Measurements from ENCODE around the gene THAP4.

THAP4 gene

DNA sequence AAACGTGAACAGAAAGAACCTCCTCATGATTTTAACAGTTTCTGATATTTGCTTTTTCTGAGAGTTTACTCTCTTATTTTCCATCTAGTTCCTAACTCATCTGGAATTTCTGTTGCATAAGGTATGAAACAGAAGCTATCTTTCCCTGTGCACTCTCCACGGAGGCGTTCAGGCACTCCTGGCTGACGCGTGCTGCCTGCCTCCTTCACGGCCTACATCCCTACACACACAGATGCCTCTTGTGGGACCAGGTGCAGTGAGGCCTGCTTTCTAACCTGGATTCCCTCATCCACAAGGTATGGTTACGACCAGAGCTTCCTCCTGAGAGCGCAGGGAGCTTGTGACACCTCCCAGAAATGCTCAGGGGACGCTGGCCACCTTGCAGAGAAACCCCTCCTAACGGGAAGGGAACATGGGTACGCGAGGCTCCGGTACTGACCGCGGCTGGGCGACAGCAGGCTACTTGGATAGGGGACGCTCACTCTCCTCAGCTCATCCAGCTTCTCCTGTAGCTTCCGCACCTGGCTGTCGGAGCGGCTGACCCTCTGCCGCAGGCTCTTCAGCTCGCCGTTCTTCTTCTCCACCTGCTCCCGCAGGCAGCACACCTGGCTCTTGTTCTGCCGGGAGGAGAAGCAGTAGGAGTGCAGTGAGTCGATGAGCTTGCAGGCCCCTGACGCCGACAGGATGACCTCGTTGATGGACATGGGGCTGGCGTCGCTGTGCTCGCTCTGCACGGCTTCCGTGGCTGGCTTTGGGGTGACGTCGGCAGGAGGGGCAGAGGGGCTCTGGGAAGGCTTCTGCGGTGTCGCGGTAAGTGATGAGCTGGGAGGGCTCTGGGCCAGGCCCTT is 4.3 kb downstream of the THAP4 start:
- WGBS (ENCODE audit: insufficient coverage): 98% methylated on average over 38 of the region's 39 CpGs
- no peak overlapping the region for H3K4me3 ChIP-seq (ENCODE audit: control insufficient read depth in 1 of 7, extremely low read depth in 1 of 7, insufficient read depth in 4 of 7, low read depth in 2 of 7, low read length in 6 of 7)
- DNase-seq: no peak
- ChIA-PET POLR2A (no interaction called here), CTCF (interaction anchor here (1.5 to 2.3 kb wide), 2 partner anchors 9 to 22 kb away, joined by 4 to 8 read pairs; no protein-coding TSS in a partner anchor)
- no peak overlapping the region for H3K27ac ChIP-seq (ENCODE audit: insufficient read depth in 1 of 2, low read depth in 1 of 2, low read length in 2 of 2, poor library complexity in 1 of 2, severe bottlenecking in 2 of 2)
- H3K36me3 ChIP-seq (ENCODE audit: control insufficient read depth in 4 of 4, insufficient read depth in 4 of 4, low read length in 3 of 4): peaks cover 10 to 59% (median 27%) of the 10 kb centered on the region in 4 experiments
- peaks cover 0 to 15% (median 10%) of the 10 kb centered on the region in 4 experiments for H3K4me1 ChIP-seq (ENCODE audit: control extremely low read depth in 1 of 4, control insufficient read depth in 4 of 4, insufficient read depth in 4 of 4, low read length in 3 of 4)
- H3K9me3 ChIP-seq (ENCODE audit: control extremely low read depth in 1 of 5, control insufficient read depth in 4 of 5, insufficient read depth in 2 of 5, low read depth in 1 of 5, low read length in 4 of 5): no peaks in the 10 kb centered on the region
- no peaks in the 10 kb centered on the region for H3K27me3 ChIP-seq (replicated peaks in 2 of 5; ENCODE audit: control insufficient read depth in 4 of 5, insufficient read depth in 5 of 5, low read length in 4 of 5)

DNA sequence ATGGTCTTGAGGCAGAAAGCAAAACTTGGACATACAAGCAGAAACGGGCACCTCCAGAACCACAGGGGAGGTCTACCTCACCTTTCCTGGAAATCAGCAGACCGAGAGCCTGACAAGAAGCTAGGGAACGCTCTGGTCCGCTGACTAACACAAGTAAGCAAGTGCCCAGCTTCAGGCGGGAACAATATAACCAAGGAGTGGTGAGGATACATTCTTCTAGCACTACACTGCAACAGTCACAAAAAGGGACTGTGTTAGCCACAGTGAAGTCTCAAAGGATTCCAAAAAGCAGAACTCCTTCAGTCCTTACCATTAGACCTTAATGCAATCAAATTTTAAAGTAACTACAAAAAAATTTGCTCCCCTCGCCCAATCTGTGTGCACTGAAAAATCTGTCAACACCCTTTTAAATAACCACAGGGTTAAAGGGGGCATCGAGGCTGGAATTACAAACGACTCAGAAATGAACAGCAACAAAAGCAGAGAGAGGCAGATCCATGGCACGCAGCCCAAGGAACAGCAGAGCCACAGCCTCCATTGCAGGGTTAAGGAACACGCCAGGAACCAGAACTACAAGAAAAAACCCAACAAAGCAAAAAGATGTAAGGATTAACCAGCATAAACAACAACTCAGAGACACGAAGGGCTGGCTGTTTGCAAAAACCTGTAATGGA is 7.1 kb downstream of the THAP4 start:
- Histone ChIP-seq H3K27ac (ENCODE audit: insufficient read depth in 1 of 2, low read depth in 1 of 2, low read length in 2 of 2, poor library complexity in 1 of 2, severe bottlenecking in 2 of 2) (no peak overlapping the region), H3K36me3 (ENCODE audit: control insufficient read depth in 4 of 4, insufficient read depth in 4 of 4, low read length in 3 of 4) (peaks cover 10 to 65% (median 29%) of the 10 kb centered on the region in 4 experiments), H3K4me3 (ENCODE audit: control insufficient read depth in 1 of 7, extremely low read depth in 1 of 7, insufficient read depth in 4 of 7, low read depth in 2 of 7, low read length in 6 of 7) (no peak overlapping the region), H3K27me3 (replicated peaks in 2 of 5; ENCODE audit: control insufficient read depth in 4 of 5, insufficient read depth in 5 of 5, low read length in 4 of 5) (no peaks in the 10 kb centered on the region), H3K9me3 (ENCODE audit: control extremely low read depth in 1 of 5, control insufficient read depth in 4 of 5, insufficient read depth in 2 of 5, low read depth in 1 of 5, low read length in 4 of 5) (no peaks in the 10 kb centered on the region), H3K4me1 (ENCODE audit: control extremely low read depth in 1 of 4, control insufficient read depth in 4 of 4, insufficient read depth in 4 of 4, low read length in 3 of 4) (peaks cover 0 to 1% (median under 1%) of the 10 kb centered on the region in 4 experiments)
- POLR2A ChIA-PET: no interaction called here
- CTCF ChIA-PET: interaction anchor here (0.7 kb wide), 1 partner anchor 33 kb away, joined by 3 read pairs; no protein-coding TSS in a partner anchor
- 86% methylated on average over 11 of the region's 11 CpGs for WGBS (ENCODE audit: insufficient coverage)
- DNase-seq: no peak

DNA sequence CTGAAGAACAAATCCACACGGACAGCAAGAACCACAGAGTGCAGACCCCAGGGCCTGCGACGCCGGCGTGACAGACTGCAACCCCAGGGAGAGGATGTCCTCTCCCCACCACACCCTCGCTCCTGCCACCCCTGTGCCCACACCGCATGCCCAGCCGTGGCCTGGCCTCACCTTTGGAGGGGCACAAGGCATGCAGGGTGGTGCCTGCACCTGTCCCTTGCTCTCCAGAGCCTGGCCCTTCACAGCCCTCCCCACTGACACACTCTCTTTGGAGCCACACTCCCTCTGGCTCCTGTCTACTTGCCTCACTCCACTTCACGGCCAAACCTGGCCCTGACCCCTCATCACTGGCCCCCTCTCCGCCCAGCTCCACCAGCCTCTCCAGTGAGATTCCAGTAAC is 9.3 kb downstream of the THAP4 start:
- CTCF ChIA-PET: no interaction called here
- no peaks in the 10 kb centered on the region for H3K27me3 ChIP-seq (replicated peaks in 2 of 5; ENCODE audit: control insufficient read depth in 4 of 5, insufficient read depth in 5 of 5, low read length in 4 of 5)
- peaks cover 6 to 50% (median 21%) of the 10 kb centered on the region in 4 experiments for H3K36me3 ChIP-seq (ENCODE audit: control insufficient read depth in 4 of 4, insufficient read depth in 4 of 4, low read length in 3 of 4)
- no peaks in the 10 kb centered on the region for H3K4me1 ChIP-seq (ENCODE audit: control extremely low read depth in 1 of 4, control insufficient read depth in 4 of 4, insufficient read depth in 4 of 4, low read length in 3 of 4)
- no peaks in the 10 kb centered on the region for H3K9me3 ChIP-seq (ENCODE audit: control extremely low read depth in 1 of 5, control insufficient read depth in 4 of 5, insufficient read depth in 2 of 5, low read depth in 1 of 5, low read length in 4 of 5)
- no peak overlapping the region for H3K4me3 ChIP-seq (ENCODE audit: control insufficient read depth in 1 of 7, extremely low read depth in 1 of 7, insufficient read depth in 4 of 7, low read depth in 2 of 7, low read length in 6 of 7)
- no peak for DNase-seq
- no peak overlapping the region for H3K27ac ChIP-seq (ENCODE audit: insufficient read depth in 1 of 2, low read depth in 1 of 2, low read length in 2 of 2, poor library complexity in 1 of 2, severe bottlenecking in 2 of 2)
- POLR2A ChIA-PET: no interaction called here
- WGBS (ENCODE audit: insufficient coverage): 98% methylated on average over 10 of the region's 10 CpGs

DNA sequence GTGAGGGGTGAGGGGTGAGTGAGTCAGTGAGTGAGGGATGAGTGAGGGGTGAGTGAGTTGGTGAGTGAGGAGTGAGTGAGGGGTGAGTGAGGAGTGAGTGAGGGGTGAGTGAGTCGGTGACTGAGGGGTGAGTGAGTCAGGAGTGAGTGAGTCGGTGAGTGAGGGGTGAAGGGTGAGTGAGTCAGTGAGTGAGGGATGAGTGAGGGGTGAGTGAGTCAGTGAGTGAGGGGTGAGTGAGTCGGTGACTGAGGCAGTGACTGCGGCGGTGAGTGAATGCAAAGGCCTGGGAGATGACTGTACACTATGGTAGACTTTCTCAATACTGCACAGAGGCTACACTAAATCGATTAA is 16.6 kb downstream of the THAP4 start:
- POLR2A ChIA-PET: no interaction called here

DNA sequence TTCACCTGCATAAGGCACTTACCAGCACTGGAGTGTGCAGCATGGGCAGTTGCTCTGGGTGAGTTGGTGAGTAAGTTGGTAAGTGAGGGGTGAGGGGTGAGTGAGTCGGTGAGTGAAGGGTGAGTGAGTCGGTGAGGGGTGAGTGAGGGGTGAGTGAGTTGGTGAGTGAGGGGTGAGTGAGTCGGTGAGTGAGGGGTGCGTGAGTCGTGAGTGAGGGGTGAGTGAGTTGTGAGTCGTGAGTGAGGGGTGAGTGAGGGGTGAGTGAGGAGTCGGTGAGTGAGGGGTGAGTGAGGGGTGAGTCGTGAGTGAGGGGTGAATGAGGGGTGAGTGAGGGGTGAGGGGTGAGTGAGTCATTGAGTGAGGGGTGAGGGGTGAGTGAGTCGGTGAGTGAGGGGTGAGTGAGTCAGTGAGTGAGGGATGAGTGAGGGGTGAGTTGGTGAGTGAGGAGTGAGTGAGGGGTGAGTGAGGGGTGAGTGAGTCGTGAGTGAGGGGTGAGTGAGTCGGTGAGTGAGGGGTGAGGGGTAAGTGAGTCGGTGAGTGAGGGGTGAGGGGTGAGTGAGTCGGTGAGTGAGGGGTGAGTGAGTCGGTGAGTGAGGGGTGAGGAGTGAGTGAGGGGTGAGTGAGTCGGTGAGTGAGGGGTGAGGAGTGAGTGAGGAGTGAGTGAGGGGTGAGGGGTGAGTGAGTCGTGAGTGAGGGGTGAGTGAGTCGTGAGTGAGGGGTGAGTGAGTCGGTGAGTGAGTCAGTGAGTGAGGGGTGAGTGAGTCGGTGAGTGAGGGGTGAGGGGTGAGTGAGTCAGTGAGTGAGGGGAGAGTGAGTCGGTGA is 17.1 kb downstream of the THAP4 start:
- Histone ChIP-seq H3K27me3 (replicated peaks in 2 of 5; ENCODE audit: control insufficient read depth in 4 of 5, insufficient read depth in 5 of 5, low read length in 4 of 5) (no peaks in the 10 kb centered on the region), H3K27ac (ENCODE audit: insufficient read depth in 1 of 2, low read depth in 1 of 2, low read length in 2 of 2, poor library complexity in 1 of 2, severe bottlenecking in 2 of 2) (no peak overlapping the region), H3K4me3 (ENCODE audit: control insufficient read depth in 1 of 7, extremely low read depth in 1 of 7, insufficient read depth in 4 of 7, low read depth in 2 of 7, low read length in 6 of 7) (no peak overlapping the region), H3K9me3 (ENCODE audit: control extremely low read depth in 1 of 5, control insufficient read depth in 4 of 5, insufficient read depth in 2 of 5, low read depth in 1 of 5, low read length in 4 of 5) (no peaks in the 10 kb centered on the region), H3K4me1 (ENCODE audit: control extremely low read depth in 1 of 4, control insufficient read depth in 4 of 4, insufficient read depth in 4 of 4, low read length in 3 of 4) (peaks cover 0 to 17% (median 10%) of the 10 kb centered on the region in 4 experiments), H3K36me3 (ENCODE audit: control insufficient read depth in 4 of 4, insufficient read depth in 4 of 4, low read length in 3 of 4) (peaks cover 0 to 11% (median 0%) of the 10 kb centered on the region in 4 experiments)
- WGBS (ENCODE audit: insufficient coverage): 93% methylated on average over 20 of the region's 20 CpGs
- CTCF ChIA-PET: no interaction called here
- no peak for DNase-seq
- POLR2A ChIA-PET: no interaction called here

More for the DNA sequence above, 16.6 kb downstream of the THAP4 start:
- Histone ChIP-seq H3K4me1 (ENCODE audit: control extremely low read depth in 1 of 4, control insufficient read depth in 4 of 4, insufficient read depth in 4 of 4, low read length in 3 of 4) (peaks cover 0 to 17% (median 10%) of the 10 kb centered on the region in 4 experiments), H3K27me3 (replicated peaks in 2 of 5; ENCODE audit: control insufficient read depth in 4 of 5, insufficient read depth in 5 of 5, low read length in 4 of 5) (no peaks in the 10 kb centered on the region), H3K9me3 (ENCODE audit: control extremely low read depth in 1 of 5, control insufficient read depth in 4 of 5, insufficient read depth in 2 of 5, low read depth in 1 of 5, low read length in 4 of 5) (no peaks in the 10 kb centered on the region), H3K4me3 (ENCODE audit: control insufficient read depth in 1 of 7, extremely low read depth in 1 of 7, insufficient read depth in 4 of 7, low read depth in 2 of 7, low read length in 6 of 7) (no peak overlapping the region), H3K36me3 (ENCODE audit: control insufficient read depth in 4 of 4, insufficient read depth in 4 of 4, low read length in 3 of 4) (peaks cover 0 to 11% (median 0%) of the 10 kb centered on the region in 4 experiments), H3K27ac (ENCODE audit: insufficient read depth in 1 of 2, low read depth in 1 of 2, low read length in 2 of 2, poor library complexity in 1 of 2, severe bottlenecking in 2 of 2) (no peak overlapping the region)
- DNase-seq: no peak
- CTCF ChIA-PET: no interaction called here
- WGBS (ENCODE audit: insufficient coverage): 98% methylated on average over 5 of the region's 6 CpGs

DNA sequence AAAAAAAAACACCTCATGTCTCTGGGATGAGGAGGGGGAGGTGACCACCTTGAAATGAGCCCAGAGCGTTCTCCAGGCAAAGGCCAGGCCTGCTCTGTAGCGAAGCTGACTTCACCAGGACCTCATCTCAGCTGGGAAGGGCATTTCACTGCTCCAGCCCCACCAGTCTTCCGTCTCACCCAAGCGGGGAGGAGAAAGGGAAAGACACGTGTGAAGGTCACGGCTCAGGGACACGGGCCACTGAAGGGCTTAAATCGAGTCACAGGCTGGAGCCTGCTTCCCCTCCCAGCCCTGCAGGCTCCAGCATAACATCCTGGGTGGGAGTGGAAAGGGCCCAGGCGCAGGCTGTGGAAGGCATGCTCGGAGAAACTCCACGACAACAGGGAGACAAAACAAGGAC is 18.1 kb downstream of the THAP4 start:
- no peaks in the 10 kb centered on the region for H3K27me3 ChIP-seq (replicated peaks in 2 of 5; ENCODE audit: control insufficient read depth in 4 of 5, insufficient read depth in 5 of 5, low read length in 4 of 5)
- DNase-seq: no peak
- peaks cover 0 to 13% (median 0%) of the 10 kb centered on the region in 4 experiments for H3K36me3 ChIP-seq (ENCODE audit: control insufficient read depth in 4 of 4, insufficient read depth in 4 of 4, low read length in 3 of 4)
- H3K9me3 ChIP-seq (ENCODE audit: control extremely low read depth in 1 of 5, control insufficient read depth in 4 of 5, insufficient read depth in 2 of 5, low read depth in 1 of 5, low read length in 4 of 5): no peaks in the 10 kb centered on the region
- CTCF ChIA-PET: no interaction called here
- H3K27ac ChIP-seq (ENCODE audit: insufficient read depth in 1 of 2, low read depth in 1 of 2, low read length in 2 of 2, poor library complexity in 1 of 2, severe bottlenecking in 2 of 2): no peak overlapping the region
- no peak overlapping the region for H3K4me3 ChIP-seq (ENCODE audit: control insufficient read depth in 1 of 7, extremely low read depth in 1 of 7, insufficient read depth in 4 of 7, low read depth in 2 of 7, low read length in 6 of 7)
- peaks cover 0 to 17% (median 10%) of the 10 kb centered on the region in 4 experiments for H3K4me1 ChIP-seq (ENCODE audit: control extremely low read depth in 1 of 4, control insufficient read depth in 4 of 4, insufficient read depth in 4 of 4, low read length in 3 of 4)
- POLR2A ChIA-PET: no interaction called here
- WGBS (ENCODE audit: insufficient coverage): 100% methylated on average over 8 of the region's 11 CpGs

All from common myeloid progenitor, CD34-positive (primary cell).